ENCODE data around the gene SORCS2. TPM values are rescaled to one million over a fixed set of nuclear protein-coding genes. Genes with fewer than 3 reads are reported as not detected.

Gene SORCS2
- total RNA-seq, 1 donor from 2014 or later, result 10.9 TPM

DNA sequence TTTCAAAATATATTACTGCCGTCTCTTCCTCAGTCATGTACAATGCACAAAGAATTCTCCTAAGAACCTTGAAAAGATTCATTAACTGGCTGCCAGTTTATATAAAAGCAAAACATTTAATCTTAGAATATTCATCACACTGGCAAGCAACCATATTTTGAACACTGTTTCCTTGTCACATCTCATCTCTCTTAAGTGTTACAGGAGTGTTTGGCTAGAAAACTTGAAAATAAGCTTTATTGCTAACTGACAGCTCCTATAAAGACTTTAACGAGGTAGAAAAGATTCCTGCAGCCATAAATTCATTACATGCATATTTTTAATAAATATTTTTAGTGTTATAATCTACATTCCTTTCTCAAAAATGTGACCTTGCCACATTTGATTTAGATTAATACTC lies 597.7 kb downstream of the SORCS2 start:
- peaks cover 55% of the 10 kb centered on the region for H3K4me1 Mint-ChIP-seq (ENCODE audit: low read depth)
- H3K27me3 Mint-ChIP-seq (ENCODE audit: low read depth), result no peaks in the 10 kb centered on the region
- DNase-seq (ENCODE audit: low spot score), result no peak
- H3K4me3 Mint-ChIP-seq (ENCODE audit: unreplicated experiment), result no peak overlapping the region
- H3K27ac Mint-ChIP-seq (ENCODE audit: unreplicated experiment), result no peak overlapping the region
- peaks cover 24% of the 10 kb centered on the region for H3K36me3 Mint-ChIP-seq (ENCODE audit: low read depth)
- no peaks in the 10 kb centered on the region for H3K9me3 Mint-ChIP-seq (ENCODE audit: low read depth)
- TF ChIP-seq, protein P1, sequence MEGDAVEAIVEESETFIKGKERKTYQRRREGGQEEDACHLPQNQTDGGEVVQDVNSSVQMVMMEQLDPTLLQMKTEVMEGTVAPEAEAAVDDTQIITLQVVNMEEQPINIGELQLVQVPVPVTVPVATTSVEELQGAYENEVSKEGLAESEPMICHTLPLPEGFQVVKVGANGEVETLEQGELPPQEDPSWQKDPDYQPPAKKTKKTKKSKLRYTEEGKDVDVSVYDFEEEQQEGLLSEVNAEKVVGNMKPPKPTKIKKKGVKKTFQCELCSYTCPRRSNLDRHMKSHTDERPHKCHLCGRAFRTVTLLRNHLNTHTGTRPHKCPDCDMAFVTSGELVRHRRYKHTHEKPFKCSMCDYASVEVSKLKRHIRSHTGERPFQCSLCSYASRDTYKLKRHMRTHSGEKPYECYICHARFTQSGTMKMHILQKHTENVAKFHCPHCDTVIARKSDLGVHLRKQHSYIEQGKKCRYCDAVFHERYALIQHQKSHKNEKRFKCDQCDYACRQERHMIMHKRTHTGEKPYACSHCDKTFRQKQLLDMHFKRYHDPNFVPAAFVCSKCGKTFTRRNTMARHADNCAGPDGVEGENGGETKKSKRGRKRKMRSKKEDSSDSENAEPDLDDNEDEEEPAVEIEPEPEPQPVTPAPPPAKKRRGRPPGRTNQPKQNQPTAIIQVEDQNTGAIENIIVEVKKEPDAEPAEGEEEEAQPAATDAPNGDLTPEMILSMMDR (IDR thresholded peaks at IDR 0.05), result no peak

DNA sequence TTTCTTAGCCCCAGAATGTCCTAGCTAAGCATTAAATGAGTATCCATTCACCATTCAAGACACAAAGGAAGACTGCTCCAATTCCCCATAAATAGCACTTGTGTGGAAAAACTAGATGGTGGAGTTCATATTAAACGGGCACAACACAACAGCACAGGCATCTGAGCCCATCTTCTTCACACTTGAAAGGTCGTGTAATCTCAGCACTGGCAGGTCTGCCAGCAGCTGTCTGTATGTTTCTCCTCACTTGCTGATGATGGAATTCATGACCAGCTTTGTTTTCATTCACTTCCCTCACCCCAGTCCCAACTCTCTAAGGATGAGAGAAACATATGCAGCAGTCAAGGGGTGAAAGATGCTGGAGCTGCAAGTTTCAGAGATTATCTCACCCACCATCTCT lies 598.7 kb downstream of the SORCS2 start:
- Mint-ChIP-seq H3K9me3 (ENCODE audit: low read depth) (no peaks in the 10 kb centered on the region), H3K27me3 (ENCODE audit: low read depth) (no peaks in the 10 kb centered on the region), H3K4me1 (ENCODE audit: low read depth) (peaks cover 52% of the 10 kb centered on the region), H3K36me3 (ENCODE audit: low read depth) (peaks cover 16% of the 10 kb centered on the region), H3K27ac (ENCODE audit: unreplicated experiment) (peak overlapping the region; percentile 57), H3K4me3 (ENCODE audit: unreplicated experiment) (no peak overlapping the region)
- DNase-seq (ENCODE audit: low spot score), result no peak
- TF ChIP-seq, protein P1 (IDR thresholded peaks at IDR 0.05), result no peak

Small RNAs within 50 kb of the gene (microRNA-seq; reads per million reads assigned to microRNA genes)
- gene MIR4274 (ENCODE audit: borderline number of aligned reads) (not detected), gene MIR4798 (ENCODE audit: borderline number of aligned reads) (not detected)

Other genes with a start within 250 kb of the SORCS2 start
- 18.5 to 18.9 TPM (median 18.8 TPM) in 3 replicates for gene TADA2B, start 149.2 kb upstream of the SORCS2 start, total RNA-seq
- gene GRPEL1, start 124.5 kb upstream of the SORCS2 start, total RNA-seq, result 21.8 to 25.8 TPM (median 24.1 TPM) in 3 replicates
- gene PSAPL1, start 242.4 kb downstream of the SORCS2 start, total RNA-seq, result not detected in 3 replicates

Measured in chondrocyte (in vitro differentiated cells).